Stimulated activated CD8-positive, alpha-beta memory T cell treated with anti-CD3 and anti-CD28 coated beads, Interleukin-7, amount 100 ng/mL, for 48 hours (primary cell): ENCODE results near the gene PRKCZ.

ENCODE experiments used
- DNase-seq, 2 donors: peaks; one replicate each; pipeline ENCODE4 v3.0.0-alpha.2; 2020; ENCODE audit warnings: low read depth in 1 of 2; ENCODE audit errors: extremely low read depth in 1 of 2

The PRKCZ gene

DNA sequence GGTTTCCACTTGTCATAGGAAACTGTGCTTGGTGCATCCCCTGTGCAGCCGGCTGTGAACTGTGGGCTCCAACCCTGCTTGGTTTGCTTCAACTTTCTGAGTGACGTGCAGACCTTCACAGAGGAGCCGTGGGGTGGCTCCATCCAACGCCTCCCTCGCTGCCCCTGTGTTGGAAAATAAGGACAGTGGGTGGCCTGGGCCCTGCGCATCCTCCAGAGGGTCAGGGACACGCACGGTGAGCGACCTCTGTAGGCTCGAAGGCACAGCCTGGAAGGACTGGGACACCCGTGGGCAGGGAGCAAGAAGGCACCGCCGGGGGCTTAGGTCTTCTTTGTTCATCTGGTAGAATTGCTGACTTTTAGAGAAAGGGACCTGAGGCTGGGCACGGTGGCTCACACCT, 150.9 kb downstream of the PRKCZ start:
- DNase-seq, result no peak

DNA sequence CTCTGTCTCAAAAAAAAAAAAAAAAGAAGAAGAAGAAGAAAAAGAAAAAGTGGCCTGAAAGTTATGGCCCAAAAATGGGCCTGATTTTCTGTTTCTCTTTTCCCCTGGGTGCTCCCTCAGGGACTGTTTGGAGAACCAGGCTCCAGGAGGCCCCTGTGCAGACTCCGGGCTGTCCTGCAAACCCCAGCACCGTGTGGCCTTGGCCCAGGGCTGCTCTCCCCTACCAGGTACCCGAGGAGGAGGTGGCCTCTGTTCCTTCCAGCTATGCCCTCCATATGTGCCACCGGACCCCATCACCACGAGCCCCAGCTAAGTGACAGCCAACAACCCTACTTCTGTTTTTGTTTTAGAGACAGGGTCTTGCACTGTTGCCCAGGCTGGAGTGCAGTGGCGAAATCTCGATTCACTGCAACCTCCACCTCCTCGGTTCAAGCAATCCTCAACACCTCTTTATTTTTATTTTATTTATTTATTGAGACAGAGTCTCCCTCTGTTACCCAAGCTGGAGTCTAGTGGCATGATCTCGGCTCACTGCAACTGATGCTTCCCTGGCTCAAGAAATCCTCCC, 151.9 kb downstream of the PRKCZ start:
- DNase-seq, result no peak

DNA sequence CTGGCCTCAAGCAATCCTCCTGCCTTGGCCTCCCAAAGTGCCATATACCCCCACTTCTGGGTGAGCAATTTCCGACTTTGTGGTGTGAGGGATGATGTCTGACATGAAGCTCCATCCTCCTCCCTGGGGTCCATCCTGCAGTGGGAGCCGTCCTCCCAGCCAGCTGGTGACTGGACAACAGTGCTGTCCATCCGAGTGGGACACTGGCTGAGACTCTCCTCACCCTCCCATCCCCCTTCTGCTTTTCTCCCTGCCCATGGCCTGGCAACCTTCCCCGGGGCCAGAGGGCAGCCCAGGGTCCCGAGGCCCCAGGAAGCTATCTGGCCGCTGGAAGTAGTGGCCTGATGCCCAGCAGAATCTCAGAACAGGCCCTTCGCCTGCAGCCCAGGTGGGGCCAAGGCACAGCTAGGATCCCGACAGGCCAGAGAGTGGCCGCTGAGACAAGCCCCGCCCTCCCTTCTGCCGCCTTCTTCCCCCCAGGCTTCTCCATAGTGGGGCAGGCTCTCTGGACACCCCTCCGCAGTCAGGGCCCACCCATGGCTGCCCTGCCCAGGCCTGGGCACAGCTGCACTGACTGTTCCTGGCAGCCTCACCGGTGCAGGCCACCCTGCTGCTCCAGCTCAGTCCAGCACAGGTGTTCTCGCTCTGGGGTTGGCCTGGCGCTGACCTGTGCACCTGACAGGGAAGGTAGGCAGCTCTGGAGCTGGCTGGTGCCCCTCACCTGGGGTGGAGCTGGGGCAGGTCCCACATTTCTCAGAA, 152.8 kb downstream of the PRKCZ start:
- no peak for DNase-seq

DNA sequence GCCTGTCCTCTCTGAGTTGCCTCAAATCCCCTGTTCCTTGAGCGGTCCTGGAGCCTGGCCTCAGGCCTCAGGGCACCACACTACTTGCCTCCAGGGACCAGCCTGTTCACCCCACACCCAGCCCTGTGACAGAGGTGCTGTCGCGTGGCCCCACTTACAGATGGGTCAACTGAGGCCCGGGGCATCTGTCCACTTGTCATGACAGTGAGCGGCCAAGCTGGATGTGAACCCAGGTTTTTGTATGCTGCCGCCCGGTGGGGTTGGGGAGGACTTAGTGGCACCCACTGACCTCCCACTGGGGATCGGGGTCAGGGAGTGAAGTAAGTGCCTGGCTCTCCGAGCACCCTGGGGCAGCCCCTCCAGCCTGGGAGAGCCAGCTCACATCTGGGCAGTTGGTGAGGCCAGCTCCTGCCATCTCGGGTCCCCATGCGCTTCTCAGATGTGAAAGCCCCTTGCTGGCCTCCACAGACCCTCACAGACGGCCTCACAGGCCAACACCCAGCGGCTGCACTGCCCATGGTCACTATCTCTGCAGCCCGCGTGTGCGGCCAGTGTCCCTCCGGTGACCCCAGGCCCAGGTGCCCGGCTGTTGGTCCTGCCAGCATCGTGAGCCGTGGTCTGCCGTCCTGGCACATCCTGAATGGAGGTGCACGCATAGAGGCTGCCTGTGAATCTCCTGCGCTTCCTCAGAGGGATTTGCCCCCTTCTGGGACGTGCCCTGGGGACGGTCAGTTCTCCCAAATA, 153.6 kb downstream of the PRKCZ start:
- no peak for DNase-seq

DNA sequence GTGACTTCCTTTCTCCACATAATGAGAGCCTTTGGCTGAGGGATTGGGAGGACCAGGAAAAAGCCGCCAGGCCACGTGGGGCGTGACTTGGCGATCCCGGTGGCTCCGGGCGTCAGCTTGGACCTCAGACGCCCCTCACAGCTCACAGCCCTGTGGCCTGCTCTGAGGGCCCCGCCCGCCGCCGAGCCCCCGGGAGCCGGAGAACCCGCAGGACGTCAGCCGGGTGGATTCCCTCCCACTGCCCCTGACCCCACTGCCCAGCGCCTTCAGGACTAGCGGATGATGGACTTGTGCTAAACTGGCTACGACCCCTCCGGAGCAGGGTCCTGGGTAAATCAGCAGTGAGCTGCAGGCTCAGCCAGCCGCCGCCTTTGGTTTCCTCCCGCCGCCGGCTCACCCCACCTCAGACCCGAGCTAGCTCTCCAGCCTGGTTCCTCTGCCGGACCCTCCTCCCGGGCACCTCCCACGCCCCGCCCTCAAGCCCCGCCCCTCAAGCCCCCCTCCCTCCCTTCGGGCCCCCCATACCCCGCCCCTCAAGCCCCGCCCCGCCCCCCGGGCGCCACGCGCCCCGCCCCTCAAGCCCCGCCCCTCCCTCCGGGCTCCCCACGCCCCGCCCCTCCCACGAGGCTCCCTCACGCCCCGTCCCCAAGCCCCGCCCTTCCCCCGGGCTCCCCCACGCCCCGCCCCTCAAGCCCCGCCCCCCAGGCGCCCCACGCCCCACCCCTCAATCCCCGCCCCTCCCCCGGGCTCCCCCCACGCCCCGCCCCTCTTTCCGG, 154.4 kb downstream of the PRKCZ start:
- DNase-seq, result no peak

DNA sequence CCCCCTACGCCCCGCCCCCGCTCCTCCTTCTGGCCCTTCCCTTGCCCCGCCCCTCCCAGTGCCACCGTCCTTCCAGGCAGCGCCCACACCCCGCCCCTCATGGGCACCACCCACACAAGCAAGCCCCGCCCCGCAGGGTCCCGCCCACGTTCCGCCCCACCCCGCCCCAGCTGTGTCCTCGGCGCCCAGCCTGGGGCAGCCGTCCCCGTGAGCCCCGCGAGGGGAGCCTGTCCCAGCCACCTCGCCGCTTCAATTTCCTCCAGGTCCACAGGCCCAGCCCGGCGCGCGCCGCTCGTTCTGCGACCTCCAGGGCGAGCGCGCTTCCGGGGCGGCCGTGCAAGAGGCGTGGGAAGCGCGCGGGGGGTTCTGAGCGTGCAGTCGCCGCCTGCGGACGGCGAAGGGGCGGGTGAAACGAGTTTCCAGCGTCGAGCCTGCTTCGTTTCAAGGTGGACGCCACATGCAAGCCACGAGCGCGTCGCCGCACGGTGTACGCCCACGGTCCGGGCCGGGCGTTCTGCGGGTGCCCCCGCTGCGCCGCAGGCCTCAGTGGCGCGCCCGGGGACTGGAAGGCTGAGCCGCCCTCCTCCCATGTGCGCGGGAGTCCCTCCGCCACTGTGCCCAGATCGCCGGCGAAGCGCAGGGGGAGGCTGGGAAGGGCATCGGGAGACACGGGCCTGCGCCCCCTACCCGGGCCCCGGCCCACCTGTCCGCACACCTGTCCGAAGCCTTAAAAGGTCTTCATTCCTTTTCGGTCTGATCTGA, 155.2 kb downstream of the PRKCZ start:
- peak; percentile 75 to 90 for DNase-seq

DNA sequence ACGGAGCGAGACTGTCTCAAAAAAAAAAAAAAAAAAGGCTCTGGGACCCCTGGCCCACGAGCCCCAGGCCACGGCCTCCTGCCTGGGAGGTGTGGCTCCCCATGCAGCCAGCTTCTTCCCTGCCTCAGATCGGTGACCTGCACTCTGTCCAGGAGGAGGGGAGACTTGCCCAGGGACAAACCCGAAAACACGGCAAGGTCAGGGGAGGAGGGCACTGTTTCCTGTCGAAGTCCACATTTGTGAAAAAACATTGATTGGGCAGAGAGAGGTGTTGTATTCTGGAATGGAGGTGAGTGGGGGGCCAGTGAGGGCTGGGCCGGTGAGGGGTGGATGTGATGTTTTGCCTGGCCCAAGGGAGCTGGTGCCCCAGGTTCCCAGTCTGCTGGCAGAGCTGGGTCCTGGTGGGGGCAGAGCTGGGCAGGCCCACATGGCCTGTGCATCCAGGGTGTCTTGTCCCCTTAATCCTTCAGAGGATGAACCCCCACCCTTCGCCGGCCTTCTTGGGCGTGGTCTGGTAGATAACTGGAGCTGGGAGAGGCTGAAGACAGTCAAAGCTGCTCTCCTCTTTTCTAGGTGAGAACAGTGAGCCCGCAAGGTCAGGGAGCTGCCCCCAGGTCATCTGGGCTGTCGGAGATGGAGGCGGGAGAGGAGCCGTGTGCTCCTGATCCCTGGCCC, 156.7 kb downstream of the PRKCZ start:
- no peak for DNase-seq

DNA sequence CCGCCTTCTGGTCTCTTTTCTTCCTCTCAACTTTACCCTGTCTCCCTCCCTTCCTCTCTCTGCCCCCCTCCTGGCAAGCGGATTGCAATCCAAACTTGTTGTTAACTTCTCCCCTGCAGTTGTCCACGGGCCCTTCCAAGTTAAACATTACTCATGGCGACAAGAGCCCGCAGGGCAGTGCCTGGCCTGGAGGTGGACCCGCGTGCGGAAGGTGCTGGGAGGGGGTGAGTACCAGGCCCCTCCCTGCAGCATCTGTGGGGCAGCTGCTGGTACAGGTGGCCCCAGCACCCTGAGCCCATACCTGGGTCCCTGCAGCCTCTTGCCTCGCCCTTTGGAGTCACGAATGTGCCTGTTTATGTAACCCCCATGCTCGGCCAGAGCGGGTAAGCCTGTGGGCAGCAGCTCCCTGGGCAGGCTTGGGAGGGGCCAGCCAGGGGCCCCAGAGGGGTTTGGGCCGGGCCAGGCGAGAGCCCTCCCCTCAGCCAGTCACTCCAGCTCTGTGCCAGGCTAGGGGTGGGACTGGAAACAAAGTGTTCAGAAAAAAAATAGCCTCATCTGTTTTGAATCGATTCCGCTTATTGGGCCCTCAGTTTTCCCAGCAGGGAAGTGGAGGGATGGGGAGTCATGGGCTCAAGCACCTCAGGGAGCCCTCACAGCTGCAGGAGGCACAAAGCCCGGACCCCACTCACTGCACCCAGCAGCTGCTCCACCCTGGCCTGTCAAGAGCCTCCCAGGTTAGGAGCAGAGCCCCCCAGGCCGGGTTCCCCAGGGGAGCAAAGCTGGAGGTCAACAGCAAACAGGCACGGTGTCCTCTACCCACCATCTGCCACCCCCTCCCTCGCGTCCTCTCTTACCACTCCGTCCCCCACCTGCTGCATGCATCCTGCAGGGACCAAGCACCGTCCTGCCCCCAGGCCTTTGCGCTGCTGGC, 158.4 kb downstream of the PRKCZ start:
- no peak for DNase-seq

DNA sequence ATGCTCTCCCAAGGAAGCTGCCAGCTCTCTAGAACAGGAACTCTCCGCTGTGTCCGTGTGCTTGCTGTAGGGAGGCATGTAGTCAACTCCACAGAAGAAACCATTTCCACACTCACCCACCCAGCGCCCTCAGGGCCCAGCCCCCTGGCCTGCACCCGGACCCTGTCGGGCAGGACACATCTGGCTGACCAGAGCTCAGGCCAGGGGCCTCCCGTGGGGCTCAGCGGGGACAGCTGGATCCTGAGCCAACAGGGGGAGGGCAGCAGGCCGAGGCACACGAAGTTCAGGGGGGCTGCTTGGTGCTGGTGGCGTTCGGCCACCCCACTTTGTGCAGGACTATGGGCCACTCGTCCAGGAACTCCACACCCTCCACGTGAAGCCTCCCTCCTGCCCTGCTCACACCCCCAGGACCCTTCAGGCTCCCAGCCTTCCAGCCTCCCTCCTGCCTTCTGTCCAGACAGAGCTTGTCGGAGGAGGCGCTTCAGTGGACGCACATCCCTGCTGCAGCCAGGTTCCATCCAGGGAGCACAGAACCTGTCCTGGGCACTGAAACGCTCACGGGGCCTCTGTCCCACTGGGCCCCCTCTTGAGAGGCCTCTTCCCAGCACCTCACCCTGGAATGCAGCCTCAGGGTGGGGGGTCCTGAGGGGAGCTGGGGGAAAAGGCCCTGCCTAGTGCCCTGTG, 159.3 kb downstream of the PRKCZ start:
- DNase-seq, result no peak

DNA sequence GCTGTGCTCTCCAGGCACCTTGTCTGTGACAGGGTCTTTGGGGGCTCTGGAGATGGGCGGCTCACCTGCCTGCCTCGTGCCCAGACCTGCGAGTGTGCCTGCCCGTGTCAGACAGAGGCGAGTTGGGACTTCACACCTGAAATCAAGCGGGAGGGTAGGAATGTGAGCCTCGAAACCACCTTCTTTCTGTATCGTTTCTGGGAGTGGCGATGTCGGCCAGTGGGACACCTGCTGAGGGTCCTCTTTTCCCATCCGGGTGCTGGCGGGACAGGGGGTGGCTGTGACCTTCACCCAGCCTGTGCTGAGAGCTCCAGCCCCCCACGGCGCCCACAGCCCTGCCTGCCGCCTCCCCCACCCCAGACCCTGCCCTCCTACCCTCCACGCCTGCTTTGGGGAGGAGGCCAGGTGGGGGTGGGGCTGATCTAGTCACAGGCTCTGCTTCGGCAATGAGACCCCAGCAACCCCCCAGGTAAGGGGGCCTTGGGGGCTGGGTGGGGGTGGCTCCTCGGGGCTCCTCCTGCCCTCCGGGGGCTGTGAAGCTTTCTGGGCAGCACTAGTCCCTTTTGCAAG, 160.0 kb downstream of the PRKCZ start:
- DNase-seq, result no peak

DNA sequence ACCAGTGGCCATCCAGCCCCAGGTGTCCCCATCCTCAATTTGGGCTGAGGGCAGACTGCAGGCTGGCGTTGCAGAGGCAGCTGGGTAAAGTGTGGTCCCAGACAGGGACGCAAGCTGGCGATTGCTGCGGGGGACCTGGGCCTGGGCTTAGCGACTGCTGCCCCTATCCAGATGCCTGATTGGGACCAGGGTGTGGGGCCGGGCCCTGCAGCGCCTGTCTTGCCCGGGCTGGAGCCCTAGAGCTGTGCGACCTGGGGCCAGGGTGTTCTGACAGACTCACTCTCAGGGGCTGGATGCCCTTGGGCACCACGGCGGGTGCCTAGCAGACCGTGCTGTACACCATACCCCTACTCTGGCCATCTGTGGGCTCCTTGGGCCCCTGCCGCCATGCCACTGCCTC, 160.6 kb downstream of the PRKCZ start:
- no peak for DNase-seq

DNA sequence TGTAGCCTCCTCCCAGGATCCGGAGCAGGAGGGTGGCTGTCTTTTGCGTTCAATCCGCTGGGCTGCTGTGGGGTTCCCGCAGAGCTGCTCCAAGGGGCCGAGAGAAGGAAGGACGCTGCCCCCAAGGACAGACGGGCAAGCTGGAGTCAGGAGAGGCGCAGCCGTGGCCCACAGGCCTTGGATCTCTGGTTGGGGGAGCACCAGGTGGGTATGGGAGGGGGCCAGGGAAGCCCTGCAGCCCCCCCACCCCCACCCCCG, 162.0 kb downstream of the PRKCZ start:
- no peak for DNase-seq

DNA sequence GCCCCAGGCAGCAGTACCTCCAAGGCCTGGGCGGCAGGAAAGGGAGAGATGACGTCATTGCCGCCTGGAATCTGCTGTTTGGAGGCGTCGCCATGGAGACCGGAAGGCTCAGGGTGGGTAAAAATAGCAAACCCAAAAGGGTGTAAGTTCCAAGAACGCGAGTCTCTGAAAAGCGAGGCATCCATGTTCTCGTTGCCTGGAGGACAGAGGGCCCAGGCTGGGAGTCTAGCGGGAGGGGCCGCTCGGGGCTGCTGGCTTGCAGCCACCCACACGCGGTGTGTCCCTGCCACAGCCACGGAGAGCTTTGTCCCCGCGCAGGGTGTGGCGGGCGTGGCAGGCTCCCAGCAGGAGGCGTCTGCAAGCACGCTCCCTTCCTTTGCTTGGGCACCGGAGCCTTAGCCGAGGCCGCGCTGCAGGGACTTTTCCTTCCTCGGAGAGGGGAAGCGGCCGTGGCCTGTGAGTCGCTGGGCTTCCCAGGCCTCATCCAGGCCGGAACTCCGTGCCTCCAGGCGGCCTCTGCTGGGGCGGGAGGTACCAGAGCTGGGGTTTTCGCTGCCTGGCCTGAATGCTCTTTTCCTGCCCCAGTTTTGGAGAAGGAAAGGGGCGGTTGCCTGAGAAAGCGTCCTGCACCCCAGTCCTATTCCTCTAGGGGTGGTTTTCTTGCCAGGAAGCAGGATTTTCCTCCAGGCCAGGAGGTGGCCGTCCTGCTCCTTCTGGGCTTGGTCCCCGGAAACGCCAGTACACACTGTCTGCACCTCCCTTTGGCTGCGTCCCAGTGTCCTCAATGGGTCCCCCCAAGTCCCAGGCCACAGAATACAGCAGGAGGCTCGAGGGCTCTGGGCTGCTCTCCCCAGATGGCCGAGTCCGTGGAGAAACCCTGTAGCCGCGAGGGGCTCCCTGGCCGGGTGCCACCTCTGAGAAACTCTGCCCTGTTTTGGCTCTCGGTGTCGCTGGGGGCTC, 162.6 kb downstream of the PRKCZ start:
- DNase-seq, result no peak

DNA sequence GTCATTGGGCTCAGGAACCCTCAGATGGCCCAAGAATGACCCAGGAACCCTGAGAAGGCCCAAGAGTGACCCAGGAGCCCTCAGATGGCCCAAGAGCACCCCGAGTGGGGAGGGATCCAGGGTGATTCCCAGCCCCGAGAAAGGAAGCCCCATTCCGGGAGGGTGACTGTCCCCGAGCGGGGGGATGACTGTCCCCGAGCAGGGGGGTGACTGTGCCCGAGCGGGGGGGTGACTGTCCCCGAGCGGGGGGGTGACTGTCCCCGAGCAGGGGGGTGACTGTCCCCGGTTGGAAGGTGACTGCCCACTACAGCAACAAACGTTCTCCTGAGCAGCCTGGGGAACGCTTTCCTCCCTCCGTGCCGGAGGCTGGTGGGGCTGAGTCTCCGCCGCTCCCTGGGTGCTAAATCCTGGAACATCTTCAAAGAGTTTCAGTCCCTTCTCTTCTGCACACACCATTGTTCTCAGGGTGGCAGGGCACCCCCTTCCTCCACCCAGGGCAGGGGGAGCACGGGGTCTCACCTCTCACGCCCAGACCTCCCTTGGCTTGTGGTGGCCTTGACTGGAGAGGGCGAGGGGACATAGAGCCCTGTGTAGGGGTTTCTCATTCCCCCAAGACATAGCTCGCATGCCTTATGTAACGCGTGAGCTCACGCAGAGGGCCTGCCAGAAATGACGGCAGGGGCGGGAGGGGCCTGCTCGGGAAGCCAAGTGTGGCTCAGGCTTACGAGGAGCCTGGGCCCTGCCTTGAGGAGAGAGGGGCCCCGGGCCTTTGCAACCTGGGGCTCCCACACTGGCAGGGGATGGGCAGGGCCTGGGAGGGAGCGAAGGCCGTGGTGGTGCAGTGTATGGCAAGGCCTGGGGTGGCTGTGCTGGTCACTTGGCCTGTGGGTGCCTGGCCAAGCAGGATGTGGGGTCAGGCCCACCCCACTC, 163.6 kb downstream of the PRKCZ start:
- DNase-seq, result no peak

DNA sequence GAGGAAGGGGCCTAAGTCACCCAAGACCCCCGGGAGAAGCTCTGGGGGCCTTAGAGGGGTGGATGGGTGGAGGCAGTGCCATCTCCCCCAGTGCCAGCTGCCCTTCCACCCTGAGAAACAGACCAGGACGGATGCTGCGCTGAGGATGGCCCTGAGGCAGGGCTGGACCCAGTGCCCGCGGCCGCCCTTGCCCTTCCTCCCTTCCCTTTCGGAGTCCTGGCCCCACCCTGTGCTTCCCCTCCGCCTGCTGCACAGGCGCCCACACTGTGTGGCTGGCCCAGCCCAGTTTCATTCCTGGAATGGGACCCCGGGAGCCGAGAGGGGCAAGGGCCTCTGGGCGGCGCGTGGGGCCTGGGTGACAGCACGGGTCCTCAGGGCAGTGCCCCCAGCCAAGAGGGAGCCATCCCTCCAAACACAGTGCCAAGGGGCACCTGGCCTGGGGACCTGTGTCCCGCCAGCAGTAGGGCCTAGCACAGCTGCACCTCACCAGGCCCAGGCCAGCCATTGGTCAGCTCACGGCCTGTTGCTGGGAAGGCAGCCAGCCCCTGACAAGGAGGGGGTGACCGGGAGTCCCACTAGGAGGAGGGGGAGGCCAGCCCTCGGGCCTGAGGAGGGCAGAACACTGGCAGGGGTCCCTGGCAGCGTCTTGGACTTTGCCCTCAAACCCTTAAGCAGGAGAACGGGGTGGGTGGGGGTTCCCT, 164.5 kb downstream of the PRKCZ start:
- no peak for DNase-seq

DNA sequence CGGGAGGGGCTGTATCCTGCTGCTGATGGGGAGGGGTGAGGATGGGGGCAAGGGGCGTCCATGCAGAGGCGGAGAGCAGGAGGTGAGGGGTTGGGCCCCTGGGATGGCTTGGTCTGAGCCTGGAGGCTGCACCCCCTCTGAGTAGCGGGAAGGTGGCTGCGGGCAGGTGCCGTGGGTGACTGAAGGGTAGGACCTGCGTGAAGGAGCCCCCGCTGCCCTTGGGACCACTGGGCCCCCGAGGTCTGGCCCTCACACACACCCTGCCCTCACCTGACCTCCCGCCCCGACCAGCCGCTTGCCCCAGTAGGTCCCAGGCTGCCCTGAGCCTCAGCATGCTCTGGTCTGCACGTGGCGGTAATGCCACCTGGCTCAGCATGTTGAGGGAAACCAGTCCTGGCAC, 165.1 kb downstream of the PRKCZ start:
- no peak for DNase-seq
